MM.1S (cell line): ENCODE results near the gene FAM180B.
"Not testable (repeated sequence)": the region's sequence is repeated elsewhere in the genome, so short reads cannot be mapped to it uniquely, and the experiment has no call there.

ENCODE experiments used
- DNase-seq: peaks from one replicate; pipeline ENCODE4 v3.0.0-alpha.2; 2015
- H2AFZ ChIP-seq: fragments of 300-600 bp; sonication (generic); 2 replicates; pipeline ENCODE4 v1.6.0; 2016; ENCODE audit warnings: antibody characterized with exemption, low read length
- H3F3A ChIP-seq: fragments of 300-600 bp; sonication (generic); 2 replicates; pipeline ENCODE4 v1.6.1; 2016; ENCODE audit warnings: mild to moderate bottlenecking, antibody characterized with exemption, low read length, moderate library complexity, mixed read lengths; ENCODE audit not compliant: insufficient read depth
- H3K27ac ChIP-seq: fragments of 300-600 bp; sonication (generic); 2 replicates; pipeline ENCODE4 v1.5.1; 2016; ENCODE audit warnings: mild to moderate bottlenecking, low read length
- H3K27me3 ChIP-seq: fragments of 300-600 bp; sonication (generic); replicated peaks from 2 replicates; pipeline ENCODE4 v1.6.0; 2016; ENCODE audit warnings: low read length; ENCODE audit not compliant: insufficient read depth
- H3K36me3 ChIP-seq: fragments of 300-600 bp; sonication (generic); replicated peaks from 2 replicates; pipeline ENCODE4 v1.6.1; 2016; ENCODE audit warnings: mild to moderate bottlenecking, low read length, mixed read lengths; ENCODE audit not compliant: insufficient read depth
- H3K4me1 ChIP-seq: fragments of 300-600 bp; sonication (generic); 2 replicates; pipeline ENCODE4 v1.6.1; 2016; ENCODE audit warnings: low read length, mixed read lengths
- H3K4me2 ChIP-seq: fragments of 300-600 bp; sonication (generic); 2 replicates; pipeline ENCODE4 v1.6.0; 2016; ENCODE audit warnings: low read depth, low read length
- H3K4me3 ChIP-seq: fragments of 300-600 bp; sonication (generic); 2 replicates; pipeline ENCODE4 v1.5.1; 2016; ENCODE audit warnings: low read length, mixed read lengths
- H3K79me2 ChIP-seq: fragments of 300-600 bp; sonication (generic); 2 replicates; pipeline ENCODE4 v1.6.1; 2016; ENCODE audit warnings: mixed run types, low read length, mixed read lengths
- H3K9ac ChIP-seq: fragments of 300-600 bp; sonication (generic); 2 replicates; pipeline ENCODE4 v1.6.1; 2016; ENCODE audit warnings: low read length, mixed read lengths
- H3K9me2 ChIP-seq: fragments of 300-600 bp; sonication (generic); replicated peaks from 2 replicates; pipeline ENCODE4 v1.6.1; 2016; ENCODE audit warnings: mild to moderate bottlenecking, low read length, mixed read lengths; ENCODE audit not compliant: insufficient read depth
- H3K9me3 ChIP-seq: fragments of 300-600 bp; sonication (generic); replicated peaks from 2 replicates; pipeline ENCODE4 v1.6.1; 2016; ENCODE audit warnings: mild to moderate bottlenecking, low read length, mixed read lengths; ENCODE audit not compliant: insufficient read depth
- H4K20me1 ChIP-seq: fragments of 300-600 bp; sonication (generic); 2 replicates; pipeline ENCODE4 v1.6.1; 2016; ENCODE audit warnings: mild to moderate bottlenecking, low read length, moderate library complexity, mixed read lengths; ENCODE audit not compliant: insufficient read depth
- EZH2 ChIP-seq: fragments of 300-600 bp; sonication (generic); optimal IDR thresholded peaks from 2 replicates; pipeline ENCODE3; 2017; ENCODE audit warnings: low read depth, mild to moderate bottlenecking, antibody characterized with exemption, low read length, mixed read lengths
- EZH2phosphoT487 ChIP-seq: fragments of 300-600 bp; sonication (generic); IDR thresholded peaks from 2 replicates; pipeline ENCODE4 v1.6.1; 2018; ENCODE audit warnings: antibody characterized with exemption, low read length
- TF ChIP-seq, protein P1 (sequence below): fragments of 300-600 bp; sonication (generic); IDR thresholded peaks from 2 replicates; pipeline ENCODE4 v1.5.1; 2016; ENCODE audit warnings: antibody characterized with exemption, low read length, mixed read lengths

Gene FAM180B

DNA sequence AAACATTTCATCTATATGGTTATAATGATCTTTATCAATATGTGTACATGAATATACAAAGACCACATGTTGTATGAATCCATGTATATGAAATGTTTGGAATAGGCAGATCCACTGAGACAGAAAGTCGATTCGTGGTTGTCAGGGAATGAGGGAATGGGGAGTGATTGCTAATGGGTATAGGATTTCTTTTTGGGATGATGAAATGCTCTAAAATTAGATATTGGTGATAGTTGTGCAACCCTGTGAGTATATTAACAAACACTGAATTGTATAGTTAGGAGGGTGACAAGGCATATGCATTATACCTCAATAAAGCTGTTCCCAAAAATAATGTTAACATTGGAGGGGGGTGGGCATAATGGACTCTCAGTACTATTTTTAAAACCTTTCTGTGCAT is 26.1 kb upstream of the FAM180B start:
- Histone ChIP-seq H3K9me3 (no peaks in the 10 kb centered on the region), H3K27ac (no peak overlapping the region), H3K27me3 (no peaks in the 10 kb centered on the region), H3K4me1 (peaks cover 3% of the 10 kb centered on the region; the same call in 1 of the 2 replicates), H3K79me2 (no peaks in the 10 kb centered on the region), H2AFZ (no peak overlapping the region), H3K4me3 (no peak overlapping the region), H3K9me2 (no peaks in the 10 kb centered on the region), H4K20me1 (no peaks in the 10 kb centered on the region), H3F3A (no peaks in the 10 kb centered on the region), H3K36me3 (no peaks in the 10 kb centered on the region), H3K4me2 (no peak overlapping the region), H3K9ac (no peak overlapping the region)
- no peak for TF ChIP-seq EZH2
- DNase-seq: no peak

DNA sequence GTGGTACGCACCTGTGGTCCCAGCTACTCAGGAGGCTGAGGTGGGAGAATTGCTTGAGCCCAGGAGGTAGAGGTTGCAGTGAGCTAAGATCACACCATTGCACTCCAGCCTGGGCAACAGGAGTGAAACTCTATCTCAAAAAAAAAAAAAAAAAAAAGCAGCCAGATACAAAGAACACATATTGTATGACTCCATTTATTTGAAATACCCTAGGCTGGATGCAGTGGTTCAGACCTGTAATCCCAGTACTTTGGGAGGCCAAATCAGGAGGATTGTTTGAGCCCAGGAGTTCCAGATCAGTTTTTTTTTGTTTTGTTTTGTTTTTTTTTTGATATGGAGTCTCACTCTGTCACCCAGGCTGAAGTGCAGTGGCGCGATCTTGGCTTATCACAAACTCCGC is 24.1 kb upstream of the FAM180B start:
- H3K4me3 ChIP-seq, H3K9ac ChIP-seq, DNase-seq: not testable (repeated sequence)

DNA sequence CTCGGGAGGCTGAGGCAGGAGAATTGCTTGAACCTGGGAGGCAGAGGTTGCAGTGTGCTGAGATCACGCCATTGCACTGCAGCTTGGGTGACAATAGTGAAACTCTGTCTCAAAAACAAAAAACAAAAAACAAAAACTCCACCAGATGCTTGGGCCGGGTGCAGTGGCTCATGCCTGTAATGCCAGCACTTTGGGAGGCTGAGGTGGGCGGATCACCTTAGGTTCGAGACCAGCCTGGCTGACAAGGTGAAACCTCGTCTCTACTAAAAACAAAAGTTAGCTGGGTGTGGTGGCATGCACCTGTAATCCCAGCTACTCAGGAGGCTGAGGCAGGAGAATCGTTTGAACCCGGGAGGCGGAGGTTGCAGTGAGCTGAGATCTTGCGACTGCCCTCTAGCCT is 22.1 kb upstream of the FAM180B start:
- not testable (repeated sequence) for H4K20me1 ChIP-seq, H3K9ac ChIP-seq, H2AFZ ChIP-seq, H3K9me3 ChIP-seq, H3K9me2 ChIP-seq, H3K4me2 ChIP-seq, H3K36me3 ChIP-seq, H3F3A ChIP-seq, H3K27me3 ChIP-seq, H3K4me3 ChIP-seq, H3K4me1 ChIP-seq, H3K27ac ChIP-seq, DNase-seq
- H3K79me2 ChIP-seq: peaks cover 31% of the 10 kb centered on the region

More for the DNA sequence above, 24.1 kb upstream of the FAM180B start:
- H2AFZ ChIP-seq, H3K4me2 ChIP-seq, H3K27ac ChIP-seq, H3K9me3 ChIP-seq, H3K4me1 ChIP-seq, H3K27me3 ChIP-seq, H3K9me2 ChIP-seq, H3F3A ChIP-seq, H3K36me3 ChIP-seq, H4K20me1 ChIP-seq: not testable (repeated sequence)
- H3K79me2 ChIP-seq: peaks cover 19% of the 10 kb centered on the region

DNA sequence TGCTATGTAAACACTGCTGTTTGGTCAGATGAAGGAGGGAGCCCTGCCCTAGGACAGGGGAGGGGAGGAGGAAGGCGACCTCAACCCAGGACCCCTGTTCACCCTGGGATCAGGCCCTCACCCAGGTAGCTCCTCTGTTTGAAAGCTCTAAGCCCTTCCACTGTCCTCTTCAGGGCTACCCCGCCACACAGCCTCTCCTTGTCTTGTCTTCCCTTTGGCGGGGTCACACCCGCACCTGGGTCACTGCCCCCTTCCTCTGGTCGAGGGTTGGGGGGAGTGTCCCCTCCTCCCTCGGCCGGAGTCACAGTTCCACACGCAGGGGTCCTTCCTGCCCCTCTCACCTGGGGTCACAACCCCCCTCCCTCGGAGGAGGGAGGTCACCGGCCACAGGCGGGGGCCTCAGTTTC is 21.5 kb upstream of the FAM180B start:
- Histone ChIP-seq H3K9me3 (no peaks in the 10 kb centered on the region), H3K27me3 (no peaks in the 10 kb centered on the region), H3K9ac (peak overlapping the region; percentile 92), H3K36me3 (no peaks in the 10 kb centered on the region), H3K4me1 (peaks cover 8% of the 10 kb centered on the region; the same call in 1 of the 2 replicates), H3K9me2 (no peaks in the 10 kb centered on the region), H3K4me3 (peak overlapping the region; percentile 98), H3K4me2 (peak overlapping the region; percentile 85), H2AFZ (peak overlapping the region; percentile 97), H3K27ac (no peak overlapping the region), H3F3A (no peaks in the 10 kb centered on the region), H4K20me1 (no peaks in the 10 kb centered on the region), H3K79me2 (peaks cover 37% of the 10 kb centered on the region)
- DNase-seq: no peak
- TF ChIP-seq EZH2 (no peak), EZH2phosphoT487 (no peak)
- TF ChIP-seq, protein P1, sequence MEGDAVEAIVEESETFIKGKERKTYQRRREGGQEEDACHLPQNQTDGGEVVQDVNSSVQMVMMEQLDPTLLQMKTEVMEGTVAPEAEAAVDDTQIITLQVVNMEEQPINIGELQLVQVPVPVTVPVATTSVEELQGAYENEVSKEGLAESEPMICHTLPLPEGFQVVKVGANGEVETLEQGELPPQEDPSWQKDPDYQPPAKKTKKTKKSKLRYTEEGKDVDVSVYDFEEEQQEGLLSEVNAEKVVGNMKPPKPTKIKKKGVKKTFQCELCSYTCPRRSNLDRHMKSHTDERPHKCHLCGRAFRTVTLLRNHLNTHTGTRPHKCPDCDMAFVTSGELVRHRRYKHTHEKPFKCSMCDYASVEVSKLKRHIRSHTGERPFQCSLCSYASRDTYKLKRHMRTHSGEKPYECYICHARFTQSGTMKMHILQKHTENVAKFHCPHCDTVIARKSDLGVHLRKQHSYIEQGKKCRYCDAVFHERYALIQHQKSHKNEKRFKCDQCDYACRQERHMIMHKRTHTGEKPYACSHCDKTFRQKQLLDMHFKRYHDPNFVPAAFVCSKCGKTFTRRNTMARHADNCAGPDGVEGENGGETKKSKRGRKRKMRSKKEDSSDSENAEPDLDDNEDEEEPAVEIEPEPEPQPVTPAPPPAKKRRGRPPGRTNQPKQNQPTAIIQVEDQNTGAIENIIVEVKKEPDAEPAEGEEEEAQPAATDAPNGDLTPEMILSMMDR: no peak
